Activated CD8-positive, alpha-beta T cell treated with anti-CD3 and anti-CD28 coated beads, Interleukin-2, amount 10 ng/mL, durations not matched to agents 7 days and 5 days (primary cell): ENCODE data around the gene NEK4. TPM values are rescaled to one million over a fixed set of nuclear protein-coding genes. Genes with fewer than 3 reads are reported as not detected.

Experiments used
- ATAC-seq: fragments of 150-1000 bp; cut with Tn5 transposase; one replicate; pipeline ENCODE4 v1.10.0; 2021; ENCODE audit warnings: moderate library complexity
- CTCF ChIA-PET: fragments of 350-600 bp; sonication (Branson Sonifier 250); formaldehyde crosslinking; loops from one replicate; lab custom pipeline; 2021; ENCODE audit warnings: antibody characterized with exemption; lab: Charles Lee
- POLR2A ChIA-PET: fragments of 350-600 bp; sonication (Branson Sonifier 250); formaldehyde crosslinking; loops from one replicate; lab custom pipeline; 2021; ENCODE audit warnings: antibody characterized with exemption; lab: Charles Lee
- DNase-seq: peaks from one replicate; pipeline ENCODE4 v3.0.0-alpha.2; 2020
- H3K27ac Mint-ChIP-seq: one replicate; pipeline ENCODE4 v1.8.0; 2021; ENCODE audit warnings: mild to moderate bottlenecking, mixed read lengths
- H3K27me3 Mint-ChIP-seq: one replicate; pipeline ENCODE4 v1.8.0; 2021; ENCODE audit warnings: low read depth, mixed read lengths
- H3K36me3 Mint-ChIP-seq: one replicate; pipeline ENCODE4 v1.8.0; 2021; ENCODE audit warnings: low read depth, mixed read lengths
- H3K4me1 Mint-ChIP-seq: one replicate; pipeline ENCODE4 v1.8.0; 2021; ENCODE audit warnings: low read depth, mixed read lengths
- H3K4me3 Mint-ChIP-seq: one replicate; pipeline ENCODE4 v1.8.0; 2021; ENCODE audit warnings: mild to moderate bottlenecking, mixed read lengths
- H3K9me3 Mint-ChIP-seq: one replicate; pipeline ENCODE4 v1.8.0; 2022; ENCODE audit warnings: mixed read lengths; ENCODE audit not compliant: insufficient read depth
- total RNA-seq, 2 experiments: library from RNA; stranded (reverse); gene quantifications; one replicate each; pipeline ENCODE4 v1.2.3, GENCODE V29; 2021

NEK4 gene
- total RNA-seq, 2 experiments from 2014 or later = 21.9 to 23.7 TPM

GRCh38 chr3:52671676-52672075 lies 99.1 kb downstream of the NEK4 start:
- Mint-ChIP-seq H3K27ac (peak overlapping the region; percentile 2), H3K4me3 (no peak overlapping the region), H3K9me3 (no peaks in the 10 kb centered on the region), H3K4me1 (peaks cover 22% of the 10 kb centered on the region), H3K36me3 (peaks cover 55% of the 10 kb centered on the region), H3K27me3 (no peaks in the 10 kb centered on the region)
- ChIA-PET CTCF (no interaction called here), POLR2A (no interaction called here)
- DNase-seq (no peak), ATAC-seq (no peak)

DNA sequence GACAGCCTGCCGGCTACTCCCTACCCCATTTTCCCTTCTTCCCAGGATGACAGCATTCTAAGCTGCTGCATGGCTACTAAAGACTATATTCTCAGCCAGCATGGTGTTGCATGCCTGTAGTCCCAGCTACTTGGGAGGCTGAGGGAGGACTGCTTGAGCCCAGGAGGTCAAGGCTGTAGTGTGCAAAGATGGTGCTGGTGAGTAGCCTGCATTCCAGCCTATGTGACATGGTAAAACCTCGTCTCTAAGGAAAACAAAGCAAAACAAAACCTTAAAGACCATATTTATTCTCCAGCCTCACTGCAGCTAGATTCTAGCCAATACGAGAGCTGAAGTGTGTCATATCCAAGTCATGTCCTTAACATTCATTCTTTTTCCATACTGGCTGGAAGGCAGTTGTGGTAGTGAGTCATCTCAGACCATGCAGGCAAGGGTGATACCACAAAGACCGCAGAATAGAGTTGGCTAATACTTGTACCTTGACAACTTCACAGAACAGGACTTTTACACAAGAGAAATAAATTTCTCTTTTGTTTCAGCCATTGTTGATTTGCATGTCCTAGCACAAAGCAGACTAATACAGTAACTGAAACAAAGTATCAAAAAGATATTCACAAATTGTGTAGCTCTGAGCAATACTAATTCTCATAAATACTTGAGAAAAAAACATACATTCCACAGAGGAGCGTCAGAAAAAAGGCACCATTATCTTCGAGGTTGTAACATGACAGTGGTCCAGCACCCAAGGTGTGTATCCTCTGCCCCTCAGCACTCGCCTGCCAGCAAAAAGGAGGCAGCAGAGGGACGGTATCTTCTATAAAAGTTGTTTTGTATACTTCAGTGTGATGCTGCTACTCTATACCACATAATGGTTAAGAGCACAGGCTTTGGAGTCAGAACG lies 99.9 kb downstream of the NEK4 start:
- ChIA-PET POLR2A (interaction anchor here (0.9 kb wide), 1 partner anchor 14 kb away, joined by 3 read pairs; the partner anchor contains the start of gene PBRM1), CTCF (no interaction called here)
- no peaks in the 10 kb centered on the region for H3K27me3 Mint-ChIP-seq
- peaks cover 22% of the 10 kb centered on the region for H3K4me1 Mint-ChIP-seq
- no peaks in the 10 kb centered on the region for H3K9me3 Mint-ChIP-seq
- H3K4me3 Mint-ChIP-seq = peak overlapping the region; percentile 9
- DNase-seq (peak; percentile 46), ATAC-seq (peak; percentile 85)
- peaks cover 48% of the 10 kb centered on the region for H3K36me3 Mint-ChIP-seq
- H3K27ac Mint-ChIP-seq = peak overlapping the region; percentile 68

DNA sequence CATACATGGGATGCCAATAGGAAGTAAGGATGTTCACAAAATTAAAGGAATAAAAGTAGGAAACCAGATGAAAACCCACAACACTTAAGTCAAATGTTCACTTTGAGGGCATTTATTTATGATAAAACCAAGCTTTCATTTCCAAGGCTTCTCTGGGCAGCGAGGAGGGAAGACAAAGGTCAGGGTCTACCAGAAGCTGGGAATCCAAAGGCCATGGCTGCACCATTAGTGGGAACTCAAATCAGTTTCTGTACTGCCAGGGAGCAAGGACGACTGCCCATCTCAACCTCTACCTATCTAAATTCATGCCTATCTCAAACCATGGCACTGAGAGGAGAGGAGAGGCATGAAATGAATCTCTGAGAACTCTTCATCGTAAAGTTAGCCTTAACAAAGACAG lies 107.6 kb downstream of the NEK4 start:
- ChIA-PET POLR2A (no interaction called here), CTCF (no interaction called here)
- no peak for ATAC-seq
- Mint-ChIP-seq H3K4me3 (no peak overlapping the region), H3K36me3 (peaks cover 48% of the 10 kb centered on the region), H3K9me3 (no peaks in the 10 kb centered on the region), H3K4me1 (no peaks in the 10 kb centered on the region), H3K27ac (no peak overlapping the region), H3K27me3 (no peaks in the 10 kb centered on the region)
- DNase-seq = no peak

DNA sequence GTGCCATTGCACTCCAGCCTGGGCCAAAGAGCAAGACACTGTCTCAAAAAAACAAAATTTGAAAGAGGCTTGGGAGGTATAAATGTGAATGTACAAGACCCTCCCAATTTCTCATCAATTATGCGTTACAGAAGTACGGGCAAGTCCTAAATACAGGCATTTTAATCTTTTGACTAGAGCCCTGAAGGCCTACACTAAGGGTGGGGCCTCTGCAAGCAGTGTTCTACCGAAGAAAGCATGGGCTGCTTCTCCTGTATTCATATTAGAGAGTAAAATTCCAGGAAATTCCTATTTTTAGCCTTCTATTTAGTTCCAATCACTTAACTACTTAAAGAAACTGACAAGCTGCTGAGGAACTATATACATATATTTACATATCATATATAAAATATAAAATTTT lies 110.7 kb downstream of the NEK4 start:
- CTCF ChIA-PET = no interaction called here
- POLR2A ChIA-PET = no interaction called here
- Mint-ChIP-seq H3K27me3 (no peaks in the 10 kb centered on the region), H3K4me3 (no peak overlapping the region), H3K36me3 (peaks cover 50% of the 10 kb centered on the region), H3K9me3 (no peaks in the 10 kb centered on the region), H3K4me1 (no peaks in the 10 kb centered on the region), H3K27ac (no peak overlapping the region)
- ATAC-seq (no peak), DNase-seq (no peak)

Other genes with a start within 250 kb of the NEK4 start
- 10 to 100 TPM; 52.8 to 53.1 TPM for gene NT5DC2, start 237.1 kb downstream of the NEK4 start, total RNA-seq
- gene UQCC5, start 234.3 kb downstream of the NEK4 start, total RNA-seq = 10 to 100 TPM in 1 of 2 experiments, 1 to 10 TPM in 1; 9.0 to 15.1 TPM
- 10 to 100 TPM; 83.2 to 91.8 TPM for gene PBRM1, start 85.0 kb downstream of the NEK4 start, total RNA-seq
- 10 to 100 TPM; 85.5 to 86.2 TPM for gene GNL3, start 84.9 kb downstream of the NEK4 start, total RNA-seq
- 10 to 100 TPM; 36.4 to 38.2 TPM for gene GLT8D1, start 65.1 kb downstream of the NEK4 start, total RNA-seq
- gene SPCS1, start 64.8 kb downstream of the NEK4 start, total RNA-seq = 100 to 1,000 TPM in 1 of 2 experiments, 10 to 100 TPM in 1; 96.1 to 105 TPM
- gene ITIH1, start 6.7 kb upstream of the NEK4 start, total RNA-seq = not detected
- gene ITIH3, start 23.9 kb upstream of the NEK4 start, total RNA-seq = not detected
- gene ITIH4, start 59.7 kb upstream of the NEK4 start, total RNA-seq = 10 to 100 TPM; 15.1 to 16.3 TPM
- 1 to 10 TPM; 1.5 TPM for gene MUSTN1, start 64.1 kb upstream of the NEK4 start, total RNA-seq
- 10 to 100 TPM; 26.5 to 29.9 TPM for gene STIMATE, start 126.6 kb upstream of the NEK4 start, total RNA-seq